ENCODE data around the gene AARSD1.

- TF ChIP-seq CTCF (IDR thresholded peaks at IDR 0.05) (no peak), POLR2A (IDR thresholded peaks at IDR 0.05) (no peak)
Measured at GRCh38 chr17:42946812-42947211, 17.4 kb downstream of the AARSD1 start.
